AG04449 (cell line): ENCODE measurements around the gene CNOT4.

Source experiments
- CTCF ChIA-PET: fragments of 350-600 bp; formaldehyde crosslinking; extraction: SDS; loops from one replicate; lab custom pipeline; 2021; ENCODE audit warnings: antibody characterized with exemption; lab: Yijun Ruan, JAX
- POLR2A ChIA-PET: fragments of 400-600, 350-600 bp; formaldehyde crosslinking; extraction: SDS; loops from one replicate; lab custom pipeline; 2020; ENCODE audit warnings: antibody characterized with exemption, inconsistent platforms; lab: Yijun Ruan, JAX
- DNase-seq: peaks from one replicate; pipeline ENCODE4 v3.0.0-alpha.2; 2010; ENCODE audit warnings: low read depth, low spot score
- H3K4me3 ChIP-seq: 2 replicates; pipeline ENCODE4 v1.5.1; 2011; ENCODE audit warnings: low read depth, mild to moderate bottlenecking, control low read depth, low read length
- CTCF ChIP-seq: IDR thresholded peaks from one replicate; pipeline ENCODE4 v1.5.1; 2011; ENCODE audit warnings: mild to moderate bottlenecking, moderate library complexity, low read length, control low read depth, inconsistent platforms; ENCODE audit not compliant: insufficient read depth; ENCODE audit errors: missing control alignments

CNOT4 gene

GRCh38 chr7:135386776-135387175 is 123.1 kb downstream of the CNOT4 start:
- ChIA-PET POLR2A (no interaction called here), CTCF (interaction anchor here (0.7 kb wide), 1 partner anchor 34 kb away, joined by 3 read pairs; no protein-coding TSS in a partner anchor)
- DNase-seq: no peak
- H3K4me3 ChIP-seq: no peak overlapping the region
- no peak for TF ChIP-seq CTCF

DNA sequence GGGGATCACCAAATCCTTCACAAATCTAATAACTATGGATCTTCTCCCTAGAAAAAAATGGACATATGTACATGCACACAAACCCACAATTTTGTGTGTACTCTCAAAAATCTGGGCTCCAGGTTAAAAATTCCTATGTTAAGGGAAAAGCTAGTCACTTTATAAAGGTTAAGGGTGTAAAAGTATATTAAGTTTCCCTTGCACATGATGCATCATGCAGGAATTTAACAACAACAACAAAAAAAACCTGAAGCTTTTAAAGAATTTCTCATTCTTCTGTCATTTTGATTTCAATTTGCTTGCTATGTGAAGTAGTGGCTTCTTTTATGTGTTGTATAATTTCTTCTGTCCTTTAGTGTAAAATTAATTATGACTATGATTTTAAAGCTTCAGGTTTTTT is 123.7 kb downstream of the CNOT4 start:
- no peak for DNase-seq
- H3K4me3 ChIP-seq: no peak overlapping the region
- ChIA-PET CTCF (interaction anchor here (0.7 kb wide), 1 partner anchor 34 kb away, joined by 3 read pairs; no protein-coding TSS in a partner anchor), POLR2A (no interaction called here)
- TF ChIP-seq CTCF: no peak

- ChIA-PET POLR2A (no interaction called here), CTCF (no interaction called here)
- TF ChIP-seq CTCF: no peak
- no peak for DNase-seq
- no peak overlapping the region for H3K4me3 ChIP-seq
Observed at GRCh38 chr7:135385209-135385608, 124.7 kb downstream of the CNOT4 start.

GRCh38 chr7:135383525-135384175 is 126.3 kb downstream of the CNOT4 start:
- no peak overlapping the region for H3K4me3 ChIP-seq
- ChIA-PET CTCF (no interaction called here), POLR2A (no interaction called here)
- DNase-seq: no peak
- no peak for TF ChIP-seq CTCF

- no peak for TF ChIP-seq CTCF
- POLR2A ChIA-PET: no interaction called here
- no peak overlapping the region for H3K4me3 ChIP-seq
- DNase-seq: no peak
- CTCF ChIA-PET: interaction anchor here (1.0 to 1.3 kb wide), 2 partner anchors 9 to 102 kb away, joined by 3 read pairs; no protein-coding TSS in a partner anchor
Observed at GRCh38 chr7:135382173-135382572, 127.7 kb downstream of the CNOT4 start.

DNA sequence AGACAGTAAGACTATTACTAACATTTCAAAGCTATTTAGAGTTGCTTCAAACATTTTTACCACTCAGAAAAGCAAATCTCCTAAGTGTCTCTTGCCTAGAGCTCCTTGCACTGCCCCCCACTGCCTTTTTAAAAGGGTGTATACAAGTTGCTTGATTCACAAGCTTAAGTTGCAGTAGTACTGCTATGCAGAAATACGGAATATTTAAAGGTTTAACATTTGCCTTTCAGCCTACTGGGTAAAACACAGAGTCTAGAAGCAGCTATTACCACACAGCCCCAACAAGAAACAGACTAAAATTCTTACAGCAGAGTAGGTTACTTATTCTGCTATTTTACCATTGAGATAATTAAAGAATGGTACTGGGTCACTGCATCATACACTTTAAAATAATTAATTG is 128.5 kb downstream of the CNOT4 start:
- H3K4me3 ChIP-seq: no peak overlapping the region
- no peak for TF ChIP-seq CTCF
- ChIA-PET POLR2A (no interaction called here), CTCF (interaction anchor here (1.3 kb wide), 1 partner anchor 8 kb away, joined by 3 read pairs; no protein-coding TSS in a partner anchor)
- no peak for DNase-seq
